Upper lobe of left lung (tissue), 6 donors: ENCODE data around the gene TIGD2. TPM values are rescaled to one million over a fixed set of nuclear protein-coding genes. Genes with fewer than 3 reads are reported as not detected.
A peak's percentile ranks its signal among the peaks of the same experiment; 100 is the strongest.

Source experiments
- ATAC-seq, 2 donors: fragments of 200-7000 bp; cut with Tn5 transposase; one replicate each; pipeline ENCODE4 v1.9.1; 2022; ENCODE audit warnings: mild to moderate bottlenecking in 2 of 2, moderate library complexity in 2 of 2; ENCODE audit not compliant: low FRiP score in 2 of 2
- DNase-seq, 2 donors: peaks; one replicate each; pipeline ENCODE4 v3.0.0-alpha.2; 2019 to 2020
- H3K27ac ChIP-seq, 4 donors: fragments of 200-600 bp; sonication (generic); one replicate each; pipeline ENCODE4 v1.5.1; 2016 to 2019
- H3K27me3 ChIP-seq, 4 donors: fragments of 200-600 bp; sonication (generic); one replicate each; pipeline ENCODE4 v1.5.1; 2017 to 2019
- H3K36me3 ChIP-seq, 4 donors: fragments of 200-600 bp; sonication (generic); one replicate each; pipeline ENCODE4 v1.5.1; 2016 to 2019
- H3K4me1 ChIP-seq, 4 donors: fragments of 200-600 bp; sonication (generic); one replicate each; pipeline ENCODE4 v1.5.1; 2018 to 2019
- H3K4me3 ChIP-seq, 4 donors: fragments of 200-600 bp; sonication (generic); one replicate each; pipeline ENCODE4 v1.5.1; 2017 to 2019; ENCODE audit warnings: mild to moderate bottlenecking in 2 of 4, moderate library complexity in 1 of 4
- H3K9me3 ChIP-seq, 4 donors: fragments of 200-600 bp; sonication (generic); one replicate each; pipeline ENCODE4 v1.5.1; 2018 to 2019
- EP300 ChIP-seq, 4 donors: sonication (generic); formaldehyde crosslinking; IDR thresholded peaks; one replicate each; pipeline ENCODE4 v1.5.1; 2017; ENCODE audit warnings: antibody characterized with exemption in 4 of 4, control low read depth in 2 of 4
- POLR2A ChIP-seq, 4 donors: fragments of 450-650 bp; IDR thresholded peaks; one replicate each; pipeline ENCODE4 v1.5.1; 2016 to 2017; ENCODE audit warnings: antibody characterized with exemption in 4 of 4, mild to moderate bottlenecking in 2 of 4
- POLR2AphosphoS5 ChIP-seq, 2 donors: sonication (generic); formaldehyde crosslinking; IDR thresholded peaks; one replicate each; pipeline ENCODE4 v1.5.1; 2017; ENCODE audit warnings: antibody characterized with exemption in 2 of 2
- WGBS, 2 donors: methylation state at CpG; one replicate each; pipeline ENCODE4 v1.1.5; 2017 to 2018; 5-methylcytosine and 5-hydroxymethylcytosine counted together
- total RNA-seq, 6 donors: library from RNA; depleted of rRNA in 4 of 6; stranded (reverse); fragments of >200 nt in 4 of 6; gene quantifications; one replicate each; pipeline versions ENCODE4 v1.1.0 to v1.2.1, GENCODE V29; 2016 to 2021
- TF ChIP-seq, protein P1 (sequence below), 6 experiments: fragments of 450-650 bp in 4 of 6; fragments of 200-600 bp in 2 of 6; sonication (generic) in 2 of 6; IDR thresholded peaks; one replicate each; pipeline ENCODE4 v1.5.1; 2016 to 2019; ENCODE audit warnings: antibody characterized with exemption in 6 of 6
- donor health status: DM: no; HTN: no; CAD: no; lungs with moderate emphysema.
- donor health status: DM: no; HTN: yes; CAD: no; lungs with severe emphysema.

Gene TIGD2
- total RNA-seq, 6 donors from 2014 or later, result 2.6 to 10.5 (median 5.7) TPM

DNA sequence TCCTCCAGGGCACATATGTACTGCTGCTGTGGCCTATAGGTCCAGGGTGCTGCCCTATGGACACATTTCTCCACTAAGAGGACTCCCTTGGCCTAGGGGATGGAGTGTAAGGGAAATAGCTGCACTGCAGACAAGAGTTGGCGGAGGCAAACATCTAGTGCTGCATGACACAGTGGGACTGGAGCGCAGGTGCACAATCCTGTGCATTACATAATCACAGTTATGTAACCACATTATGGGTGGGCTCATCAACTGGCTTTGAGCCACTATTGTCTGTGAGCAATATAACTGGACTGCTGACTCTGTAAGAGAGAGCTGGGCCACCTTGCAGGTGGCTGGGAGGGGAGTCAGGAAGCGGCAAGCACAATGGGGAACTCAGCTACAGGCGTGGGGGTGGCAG is 3.2 kb upstream of the TIGD2 start:
- Histone ChIP-seq H3K4me1 (peaks cover 8 to 21% (median 10%) of the 10 kb centered on the region in 4 donors), H3K27me3 (no peaks in the 10 kb centered on the region), H3K36me3 (no peaks in the 10 kb centered on the region), H3K4me3 (no peak overlapping the region), H3K27ac (no peak overlapping the region), H3K9me3 (no peaks in the 10 kb centered on the region)
- 95 to 98% methylated on average over 3 to 4 of the region's 4 CpGs for WGBS, 2 donors
- TF ChIP-seq POLR2A (IDR thresholded peaks at IDR 0.05) (no peak), POLR2AphosphoS5 (IDR thresholded peaks at IDR 0.05) (no peak), EP300 (IDR thresholded peaks at IDR 0.05) (no peak)
- TF ChIP-seq, protein P1, sequence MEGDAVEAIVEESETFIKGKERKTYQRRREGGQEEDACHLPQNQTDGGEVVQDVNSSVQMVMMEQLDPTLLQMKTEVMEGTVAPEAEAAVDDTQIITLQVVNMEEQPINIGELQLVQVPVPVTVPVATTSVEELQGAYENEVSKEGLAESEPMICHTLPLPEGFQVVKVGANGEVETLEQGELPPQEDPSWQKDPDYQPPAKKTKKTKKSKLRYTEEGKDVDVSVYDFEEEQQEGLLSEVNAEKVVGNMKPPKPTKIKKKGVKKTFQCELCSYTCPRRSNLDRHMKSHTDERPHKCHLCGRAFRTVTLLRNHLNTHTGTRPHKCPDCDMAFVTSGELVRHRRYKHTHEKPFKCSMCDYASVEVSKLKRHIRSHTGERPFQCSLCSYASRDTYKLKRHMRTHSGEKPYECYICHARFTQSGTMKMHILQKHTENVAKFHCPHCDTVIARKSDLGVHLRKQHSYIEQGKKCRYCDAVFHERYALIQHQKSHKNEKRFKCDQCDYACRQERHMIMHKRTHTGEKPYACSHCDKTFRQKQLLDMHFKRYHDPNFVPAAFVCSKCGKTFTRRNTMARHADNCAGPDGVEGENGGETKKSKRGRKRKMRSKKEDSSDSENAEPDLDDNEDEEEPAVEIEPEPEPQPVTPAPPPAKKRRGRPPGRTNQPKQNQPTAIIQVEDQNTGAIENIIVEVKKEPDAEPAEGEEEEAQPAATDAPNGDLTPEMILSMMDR (IDR thresholded peaks at IDR 0.05), result no peak
- DNase-seq (no peak), ATAC-seq (no peak)

GRCh38 chr4:89109841-89110540 is 1.3 kb upstream of the TIGD2 start:
- Histone ChIP-seq H3K4me1 (peaks cover 8 to 21% (median 10%) of the 10 kb centered on the region in 4 donors), H3K27ac (no peak overlapping the region), H3K27me3 (no peaks in the 10 kb centered on the region), H3K36me3 (peaks cover 0 to 1% (median 0%) of the 10 kb centered on the region in 4 donors), H3K4me3 (peak overlapping the region in 3 of 4 donors; percentile 86 to 89 (median 89)), H3K9me3 (no peaks in the 10 kb centered on the region)
- DNase-seq (no peak), ATAC-seq (no peak)
- WGBS, 2 donors, result 51 to 60% methylated on average over 10 of the region's 10 CpGs
- TF ChIP-seq POLR2AphosphoS5 (IDR thresholded peaks at IDR 0.05) (no peak), POLR2A (IDR thresholded peaks at IDR 0.05) (no peak), EP300 (IDR thresholded peaks at IDR 0.05) (no peak)
- TF ChIP-seq, protein P1 (IDR thresholded peaks at IDR 0.05), result no peak

DNA sequence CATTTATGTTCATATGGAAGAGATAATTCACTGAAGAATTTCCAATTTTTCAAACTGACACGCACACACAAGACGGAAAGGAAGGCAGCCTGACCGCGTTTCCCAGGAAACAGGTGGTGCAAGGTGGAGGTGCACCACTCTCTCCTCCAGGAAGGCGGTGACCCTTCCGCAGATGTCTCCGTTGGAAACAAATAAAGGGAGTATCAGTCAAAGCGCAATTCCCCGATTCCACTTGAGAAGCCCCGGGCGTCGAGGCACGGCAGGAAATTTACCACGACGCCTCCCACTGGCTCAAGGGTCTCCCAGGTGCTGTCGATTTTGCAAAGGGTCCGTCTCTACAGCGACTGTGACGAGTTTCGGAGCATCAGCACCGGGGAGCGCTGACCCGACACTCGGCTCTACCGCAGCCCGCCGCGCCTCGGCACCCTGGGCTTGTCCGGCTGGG is 770 bp upstream of the TIGD2 start:
- peak overlapping the region; percentile 73 to 89 (median 88) for H3K4me3 ChIP-seq
- TF ChIP-seq POLR2A (IDR thresholded peaks at IDR 0.05) (no peak), EP300 (IDR thresholded peaks at IDR 0.05) (no peak), POLR2AphosphoS5 (IDR thresholded peaks at IDR 0.05) (no peak)
- TF ChIP-seq, protein P1 (IDR thresholded peaks at IDR 0.05), result no peak
- no peaks in the 10 kb centered on the region for H3K27me3 ChIP-seq
- H3K36me3 ChIP-seq, result peaks cover 0 to 4% (median 0%) of the 10 kb centered on the region in 4 donors
- 1% methylated on average over 7 to 22 of the region's 30 CpGs for WGBS, 2 donors
- peaks cover 8 to 21% (median 10%) of the 10 kb centered on the region in 4 donors for H3K4me1 ChIP-seq
- H3K9me3 ChIP-seq, result no peaks in the 10 kb centered on the region
- no peak for ATAC-seq
- H3K27ac ChIP-seq, result peak overlapping the region in 3 of 4 donors; percentile 86 to 94 (median 91)
- DNase-seq, result no peak

DNA sequence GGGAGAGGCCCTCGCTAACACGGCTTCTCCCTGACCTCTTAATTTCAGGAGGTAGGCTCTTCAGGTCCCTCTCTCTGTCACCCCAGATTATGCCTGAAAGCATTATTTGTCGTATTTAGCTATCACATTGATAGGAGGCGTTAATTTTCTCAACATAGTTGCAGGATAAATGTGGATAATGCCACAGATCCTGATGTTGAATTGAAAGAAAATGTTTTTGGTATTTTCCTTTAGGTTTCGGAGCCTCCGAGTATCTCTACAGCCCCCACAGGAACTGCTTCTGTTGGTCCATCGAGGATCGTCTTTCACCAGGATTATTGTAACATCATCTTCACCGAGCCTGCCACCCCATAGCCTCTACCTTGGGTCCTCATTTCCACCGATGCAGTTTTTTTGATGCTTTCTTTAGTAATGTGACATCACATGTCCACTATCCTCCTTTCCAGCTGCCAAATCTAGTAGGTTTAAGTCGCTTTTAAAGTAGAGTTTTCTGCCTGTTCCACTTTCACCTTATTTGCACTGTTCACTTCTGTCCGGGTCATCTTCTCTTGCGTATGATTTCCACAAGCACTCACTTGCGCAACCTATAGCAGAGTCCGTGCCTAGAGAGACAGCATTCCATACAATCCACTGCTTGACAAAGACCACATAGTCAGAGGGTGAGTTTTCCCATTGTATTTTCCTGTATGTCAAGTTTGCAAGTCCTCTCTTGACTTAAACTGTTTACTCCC is 665 bp downstream of the TIGD2 start:
- Histone ChIP-seq H3K4me3 (peak overlapping the region; percentile 73 to 89 (median 88)), H3K27ac (peak overlapping the region; percentile 86 to 94 (median 89)), H3K9me3 (no peaks in the 10 kb centered on the region), H3K27me3 (no peaks in the 10 kb centered on the region), H3K36me3 (peaks cover 0 to 4% (median 0%) of the 10 kb centered on the region in 4 donors), H3K4me1 (peaks cover 8 to 21% (median 10%) of the 10 kb centered on the region in 4 donors)
- WGBS, 2 donors, result 18 to 27% methylated on average over 15 of the region's 15 CpGs
- DNase-seq (peak in 1 of 2 donors; percentile 59), ATAC-seq (peak in 1 of 2 donors; percentile 34)
- peak; percentile 16 to 34 for TF ChIP-seq POLR2AphosphoS5 (IDR thresholded peaks at IDR 0.05)
- TF ChIP-seq, protein P1 (IDR thresholded peaks at IDR 0.05), result no peak
